A549 treated with RU486 at 1 μM for 4 hours (cell line): ENCODE results near the gene ZNF624. TPM values are rescaled to one million over a fixed set of nuclear protein-coding genes. Genes with fewer than 3 reads are reported as not detected.

Source experiments
- total RNA-seq: library from RNA; stranded (reverse); fragments of 200-300 nt; extraction: Qiagen RNA extraction; gene quantifications from 5 replicates; pipeline ENCODE4 v1.2.3, GENCODE V29; 2022; ENCODE audit warnings: low read depth

ZNF624 gene
- 2.0 to 3.2 TPM (median 2.1 TPM) in 5 replicates for total RNA-seq

GRCh38 chr17:16653367-16654041 is at the start of gene ZNF624:
ZNF624 (minus strand) TSS chr17:16653850.

GRCh38 chr17:16689731-16690281 is 36.2 kb upstream of the ZNF624 start, which contains the start of gene CCDC144A:
CCDC144A (plus strand) TSS chr17:16690241; CDS start chr17:16690401, 160 bp downstream.

Other genes starting within 250 kb of the ZNF624 start
- gene TRPV2, start 238.3 kb downstream of the ZNF624 start, total RNA-seq, result 0.34 to 1.00 TPM (median 0.41 TPM) in 5 replicates
- gene LRRC75A, start 161.7 kb downstream of the ZNF624 start, total RNA-seq, result 0.54 to 1.2 TPM (median 1.0 TPM) in 5 replicates
- gene ZNF287, start 84.6 kb downstream of the ZNF624 start, total RNA-seq, result 8.6 to 16.4 TPM (median 14.1 TPM) in 5 replicates
- 0.26 to 1.6 TPM (median 1.5 TPM) in 5 replicates for gene CCDC144A, start 36.4 kb upstream of the ZNF624 start, total RNA-seq